ENCODE measurements around the gene KRTAP19-7. TPM values are rescaled to one million over a fixed set of nuclear protein-coding genes. Genes with fewer than 3 reads are reported as not detected.

The KRTAP19-7 gene, protein sequence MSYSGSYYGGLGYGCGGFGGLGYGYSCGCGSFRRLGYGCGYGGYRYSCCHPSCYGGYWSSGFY
- not detected in 2 replicates for total RNA-seq

DNA sequence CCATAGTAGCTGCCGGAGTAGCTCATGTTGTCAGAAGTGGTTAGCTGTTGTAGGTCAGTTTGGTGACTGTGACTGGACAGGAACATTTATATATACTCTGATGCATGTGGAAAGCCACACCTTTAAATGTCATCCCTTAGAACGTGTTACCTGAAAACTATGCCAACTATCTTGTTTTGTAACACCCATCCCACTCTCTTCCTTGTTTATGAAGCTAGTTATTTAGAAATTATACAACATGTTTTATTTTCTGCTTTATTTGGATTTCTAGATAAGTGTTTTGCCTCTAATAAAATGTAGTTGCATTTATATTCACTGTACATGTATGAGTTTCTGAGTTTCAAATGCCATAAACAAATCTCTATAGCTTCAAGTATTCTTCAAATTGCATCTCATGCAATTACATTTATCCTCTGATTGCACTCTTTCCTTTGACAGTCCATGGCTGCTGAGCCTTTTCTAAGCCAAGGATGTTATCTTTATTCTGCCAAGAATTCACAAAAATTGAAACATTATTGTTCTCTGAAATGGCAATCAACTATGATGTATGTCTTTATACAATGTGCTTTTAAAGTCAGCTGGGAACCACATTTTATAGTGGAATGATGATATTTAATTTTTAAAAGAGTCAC is at the start of gene KRTAP19-7:
KRTAP19-7 (minus strand) TSS at position 51 of the 632 bp plus-strand sequence; CDS start at position 26, 25 bp downstream.

DNA sequence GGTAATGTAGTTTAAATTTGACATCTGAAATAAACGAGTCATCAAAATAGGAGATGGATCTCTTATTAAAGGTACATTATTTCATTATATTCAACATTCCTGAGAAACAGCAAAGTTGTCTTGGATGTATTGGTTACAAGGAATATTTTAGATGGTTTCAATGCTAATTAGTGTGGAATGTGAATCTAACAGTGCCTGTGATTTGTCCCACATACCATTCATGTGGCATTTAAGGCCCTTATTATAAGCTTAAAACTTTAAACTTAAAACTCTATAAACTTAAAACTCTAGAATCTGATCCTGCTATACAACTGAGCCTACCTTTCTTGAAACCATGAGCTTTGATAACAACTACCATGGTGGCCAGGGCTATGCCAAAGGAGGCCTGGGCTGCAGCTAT is 39.7 kb upstream of the KRTAP19-7 start, which contains the start of gene KRTAP22-1:
KRTAP22-1 (plus strand) TSS at position 301 of the 400 bp plus-strand sequence.

DNA sequence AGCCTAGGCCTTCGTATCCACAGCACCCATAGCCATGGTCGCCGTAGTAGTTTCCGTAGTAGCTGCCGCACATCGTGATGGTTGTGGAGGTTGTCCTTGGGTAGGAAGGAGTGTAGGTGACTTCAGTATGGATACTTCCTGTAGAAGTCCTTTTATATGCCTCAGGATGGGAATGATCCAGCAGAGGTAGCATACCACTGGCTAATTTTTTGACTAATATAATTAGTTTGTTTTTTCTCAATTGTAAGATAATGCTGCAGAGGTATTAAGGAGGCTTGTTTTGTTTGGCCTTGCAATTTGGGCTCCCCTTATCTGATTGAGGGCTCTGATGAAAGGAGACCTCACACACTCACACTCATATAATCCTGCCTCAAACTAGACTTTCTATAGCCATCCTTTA is 37.7 kb upstream of the KRTAP19-7 start, which contains the start of gene KRTAP6-2:
KRTAP6-2 (minus strand) TSS at position 101 of the 400 bp plus-strand sequence; CDS start at position 73, 28 bp downstream.

DNA sequence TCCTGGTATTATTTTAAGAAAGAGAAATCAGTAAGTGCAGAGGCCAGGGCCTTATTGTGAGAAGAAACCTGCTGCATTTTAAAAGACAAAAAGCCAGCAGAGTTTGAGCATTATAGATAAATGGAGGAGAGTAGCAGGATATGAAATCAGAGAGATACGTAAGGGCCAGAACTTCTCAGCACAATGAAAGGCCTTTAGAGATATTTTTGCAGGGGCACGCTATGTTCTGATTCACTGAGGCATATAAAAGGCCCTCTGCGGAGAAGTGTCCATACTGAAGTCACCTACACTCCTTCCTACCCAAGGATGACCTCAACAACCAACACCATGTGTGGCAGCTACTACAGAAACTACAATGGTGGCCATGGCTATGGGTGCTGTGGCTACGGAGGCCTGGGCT is 31.0 kb upstream of the KRTAP19-7 start, which contains the start of gene KRTAP6-3:
KRTAP6-3 (plus strand) TSS at position 301 of the 400 bp plus-strand sequence; CDS start at position 307, 6 bp downstream.

DNA sequence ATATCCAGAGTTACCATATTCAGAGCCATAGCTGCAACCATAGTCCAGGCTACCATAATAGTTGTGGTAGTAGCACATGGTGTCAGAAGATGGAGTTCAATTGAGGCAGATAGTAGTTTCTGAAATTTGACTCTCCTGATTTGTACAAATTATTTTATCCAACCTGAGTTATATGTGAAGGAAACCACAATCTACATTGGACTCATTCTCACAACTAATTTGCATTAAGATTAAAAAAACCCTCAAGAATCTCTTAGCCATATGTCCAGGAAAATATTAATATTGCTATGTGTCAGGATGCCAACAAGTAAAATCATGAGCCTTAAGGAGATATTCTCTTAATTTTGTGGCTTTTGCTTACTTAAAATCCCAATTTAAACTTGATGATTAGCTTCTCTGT is 29.2 kb upstream of the KRTAP19-7 start, which contains the start of gene KRTAP22-2:
KRTAP22-2 (minus strand) TSS at position 101 of the 400 bp plus-strand sequence.

DNA sequence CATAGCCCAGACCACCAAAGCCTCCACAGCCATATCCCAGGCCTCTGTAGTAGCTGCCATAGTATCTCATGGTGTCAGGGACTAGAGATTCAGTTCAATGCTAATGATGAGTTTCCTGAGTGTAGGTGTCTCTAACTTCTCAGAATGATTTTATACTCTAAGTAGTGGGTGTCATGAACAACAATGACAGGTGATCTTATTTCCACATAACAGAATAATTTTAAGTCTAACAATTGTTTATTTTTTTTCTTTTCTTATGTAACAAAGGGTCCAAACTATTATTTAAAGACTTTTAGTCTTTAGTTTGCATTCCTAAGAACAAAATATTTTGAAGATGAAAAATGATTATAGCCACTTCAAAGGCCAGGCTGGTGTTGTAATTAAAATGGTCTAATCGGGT is 19.4 kb downstream of the KRTAP19-7 start, which contains the start of gene KRTAP19-6:
KRTAP19-6 (minus strand) TSS at position 101 of the 400 bp plus-strand sequence; CDS start at position 70, 31 bp downstream.

Small RNAs within 50 kb of the gene (small RNA-seq; reads per million reads assigned to genes)
- not detected for gene AP000567.1
- gene KRTAP19-10P = not detected
- gene KRTAP19-11P = not detected
- not detected for gene KRTAP22-1
- not detected for gene KRTAP22-2

Other genes starting within 250 kb of the KRTAP19-7 start
- gene KRTAP26-1, start 241.0 kb downstream of the KRTAP19-7 start, total RNA-seq = not detected in 2 replicates
- gene KRTAP27-1, start 223.6 kb downstream of the KRTAP19-7 start, total RNA-seq = not detected in 2 replicates
- not detected in 2 replicates for gene KRTAP23-1, start 212.7 kb downstream of the KRTAP19-7 start, total RNA-seq
- not detected in 2 replicates for gene KRTAP13-2, start 189.0 kb downstream of the KRTAP19-7 start, total RNA-seq
- not detected in 2 replicates for gene KRTAP13-1, start 165.3 kb downstream of the KRTAP19-7 start, total RNA-seq
- gene KRTAP13-3, start 135.4 kb downstream of the KRTAP19-7 start, total RNA-seq = not detected in 2 replicates
- not detected in 2 replicates for gene KRTAP13-4, start 131.1 kb downstream of the KRTAP19-7 start, total RNA-seq
- not detected in 2 replicates for gene KRTAP15-1, start 121.0 kb downstream of the KRTAP19-7 start, total RNA-seq
- gene KRTAP19-1, start 80.9 kb downstream of the KRTAP19-7 start, total RNA-seq = not detected in 2 replicates
- gene KRTAP19-2, start 73.9 kb downstream of the KRTAP19-7 start, total RNA-seq = not detected in 2 replicates
- not detected in 2 replicates for gene KRTAP19-3, start 69.3 kb downstream of the KRTAP19-7 start, total RNA-seq
- not detected in 2 replicates for gene KRTAP19-4, start 64.1 kb downstream of the KRTAP19-7 start, total RNA-seq
- gene KRTAP19-5, start 59.2 kb downstream of the KRTAP19-7 start, total RNA-seq = not detected in 2 replicates
- gene KRTAP19-6, start 19.4 kb downstream of the KRTAP19-7 start, total RNA-seq = not detected in 2 replicates
- gene KRTAP22-2, start 29.1 kb upstream of the KRTAP19-7 start, total RNA-seq = not detected in 2 replicates
- gene KRTAP6-3, start 31.1 kb upstream of the KRTAP19-7 start, total RNA-seq = not detected in 2 replicates
- gene KRTAP6-2, start 37.6 kb upstream of the KRTAP19-7 start, total RNA-seq = not detected in 2 replicates
- gene KRTAP22-1, start 39.8 kb upstream of the KRTAP19-7 start, total RNA-seq = not detected in 2 replicates
- not detected in 2 replicates for gene KRTAP6-1, start 52.6 kb upstream of the KRTAP19-7 start, total RNA-seq
- not detected in 2 replicates for gene KRTAP20-1, start 55.1 kb upstream of the KRTAP19-7 start, total RNA-seq
- not detected in 2 replicates for gene KRTAP20-4, start 59.3 kb upstream of the KRTAP19-7 start, total RNA-seq
- not detected in 2 replicates for gene KRTAP20-2, start 73.9 kb upstream of the KRTAP19-7 start, total RNA-seq
- gene KRTAP20-3, start 81.5 kb upstream of the KRTAP19-7 start, total RNA-seq = not detected in 2 replicates
- not detected in 2 replicates for gene KRTAP21-3, start 157.5 kb upstream of the KRTAP19-7 start, total RNA-seq
- not detected in 2 replicates for gene KRTAP21-2, start 185.9 kb upstream of the KRTAP19-7 start, total RNA-seq
- not detected in 2 replicates for gene KRTAP21-1, start 194.1 kb upstream of the KRTAP19-7 start, total RNA-seq

All from subcutaneous preadipocyte (primary cell).